GM12878 (cell line): ENCODE measurements around the gene BMP7. TPM values are rescaled to one million over a fixed set of nuclear protein-coding genes. Genes with fewer than 3 reads are reported as not detected.

Source experiments
- ATAC-seq: fragments of 200-7000 bp; cut with Tn5 transposase; 3 replicates; pipeline ENCODE4 v1.9.1; 2020; ENCODE audit warnings: mild to moderate bottlenecking, moderate library complexity
- BruUV-seq: library from RNA; stranded (reverse); fragments of 400-500 nt; replicated peaks from 2 replicates; lab custom pipeline; 2021; lab: Mats Ljungman, UMichigan
- CTCF ChIA-PET: fragments of 300-600 bp; sonication (Branson Sonifier 250); formaldehyde crosslinking; extraction: SDS; loops from one replicate; lab custom pipeline; 2021; ENCODE audit warnings: inconsistent platforms; lab: Yijun Ruan, JAX
- POLR2A ChIA-PET: fragments of 350-600 bp; formaldehyde crosslinking; extraction: SDS; loops from one replicate; lab custom pipeline; 2021; ENCODE audit warnings: inconsistent platforms; lab: Charles Lee
- RAD21 ChIA-PET: fragments of 300-600 bp; sonication (Branson Sonifier 250); formaldehyde crosslinking; loops from one replicate; lab custom pipeline; 2023; ENCODE audit warnings: antibody characterized with exemption; ENCODE audit not compliant: unreplicated experiment; lab: Charles Lee
- SMC1A ChIA-PET: fragments of 300-600 bp; sonication (Branson Sonifier 250); formaldehyde crosslinking; loops from one replicate; lab custom pipeline; 2023; ENCODE audit not compliant: unreplicated experiment, uncharacterized antibody; lab: Charles Lee
- DNase-seq: peaks from one replicate; pipeline ENCODE4 v3.0.0-alpha.2; 2011; ENCODE audit warnings: low read depth, low spot score
- FAIRE-seq: peaks from 3 replicates; lab custom pipeline; 2011; peaks lifted over from hg19 to GRCh38; lab: Jason Lieb, UNC
- H2AFZ ChIP-seq: 2 replicates; pipeline ENCODE4 v1.6.0; 2011; ENCODE audit warnings: low read depth, low read length, control low read depth; ENCODE audit not compliant: control insufficient read depth
- H3K27ac ChIP-seq: 2 replicates; pipeline ENCODE4 v1.5.1; 2011; ENCODE audit warnings: control low read depth; ENCODE audit not compliant: control insufficient read depth, insufficient read depth
- H3K27me3 ChIP-seq, 2 experiments: replicated peaks in 1 of 2; 2 replicates each; pipeline versions ENCODE4 v1.6.0 to v1.6.1; 2011; ENCODE audit warnings: low read length in 1 of 2; ENCODE audit not compliant: control insufficient read depth in 2 of 2, insufficient read depth in 2 of 2
- H3K36me3 ChIP-seq, 2 experiments: 2 replicates each; pipeline ENCODE4 v1.5.1; 2011; ENCODE audit warnings: low read length in 1 of 2; ENCODE audit not compliant: control insufficient read depth in 2 of 2, insufficient read depth in 2 of 2
- H3K4me1 ChIP-seq: 2 replicates; pipeline ENCODE4 v1.6.1; 2011; ENCODE audit warnings: mild to moderate bottlenecking, low read length, moderate library complexity, mixed read lengths; ENCODE audit not compliant: control insufficient read depth, insufficient read depth
- H3K4me2 ChIP-seq: 2 replicates; pipeline ENCODE4 v1.6.0; 2011; ENCODE audit warnings: control low read depth; ENCODE audit not compliant: control insufficient read depth, insufficient read depth
- H3K4me3 ChIP-seq: fragments of 200-600 bp; sonication (generic); 2 replicates; pipeline ENCODE4 v1.5.1; 2016
- H3K79me2 ChIP-seq: 2 replicates; pipeline ENCODE4 v1.6.0; 2011; ENCODE audit warnings: low read length; ENCODE audit not compliant: control insufficient read depth, insufficient read depth
- H3K9ac ChIP-seq: 2 replicates; pipeline ENCODE4 v1.8.0; 2011; ENCODE audit warnings: low read length, control low read depth, mixed read lengths; ENCODE audit not compliant: control insufficient read depth, insufficient read depth
- H3K9me3 ChIP-seq: replicated peaks from 3 replicates; pipeline ENCODE4 v1.5.1; 2011; ENCODE audit warnings: mild to moderate bottlenecking, low read length; ENCODE audit not compliant: control insufficient read depth, insufficient read depth
- H4K20me1 ChIP-seq: 2 replicates; pipeline ENCODE4 v1.6.0; 2011; ENCODE audit not compliant: control insufficient read depth, insufficient read depth
- CEBPB ChIP-seq, 2 experiments: fragments of 150-350 bp in 1 of 2; IDR thresholded peaks; 2 replicates each; pipeline ENCODE4 v1.6.1; 2012 to 2014; ENCODE audit warnings: low read depth in 2 of 2, low read length in 2 of 2, borderline replicate concordance in 1 of 2, inconsistent platforms in 1 of 2
- CREB1 ChIP-seq: IDR thresholded peaks from 2 replicates; pipeline ENCODE4 v1.6.1; 2012; ENCODE audit warnings: low read depth, mild to moderate bottlenecking, inconsistent platforms
- EED ChIP-seq: sonication (generic); IDR thresholded peaks from 2 replicates; pipeline ENCODE4 v1.6.1; 2016; ENCODE audit warnings: antibody characterized with exemption, low read depth
- FOXK2 ChIP-seq: fragments of 450-650 bp; IDR thresholded peaks from 2 replicates; pipeline ENCODE4 v1.6.1; 2017; ENCODE audit warnings: mild to moderate bottlenecking, moderate library complexity
- KAT2A ChIP-seq: conservative IDR thresholded peaks from 2 replicates; pipeline ENCODE4 v1.6.1; 2011; ENCODE audit warnings: low read depth, low read length; ENCODE audit not compliant: control insufficient read depth
- MTA3 ChIP-seq: IDR thresholded peaks from 2 replicates; pipeline ENCODE4 v1.6.1; 2012; ENCODE audit warnings: low read length, inconsistent platforms, borderline replicate concordance
- POU2F2 ChIP-seq: IDR thresholded peaks from 3 replicates; pipeline ENCODE4 v1.6.1; 2011; ENCODE audit warnings: low read depth, mild to moderate bottlenecking, low read length, borderline replicate concordance
- SMAD5 ChIP-seq: IDR thresholded peaks from 2 replicates; pipeline ENCODE4 v1.6.1; 2016; ENCODE audit warnings: antibody characterized with exemption, low read depth
- SP1 ChIP-seq: IDR thresholded peaks from one replicate; pipeline ENCODE4 v1.6.1; 2011; ENCODE audit warnings: low read depth, low read length
- SREBF1 ChIP-seq: IDR thresholded peaks from 2 replicates; pipeline ENCODE4 v1.6.1; 2012; ENCODE audit warnings: mild to moderate bottlenecking, low read length
- TARDBP ChIP-seq: IDR thresholded peaks from 2 replicates; pipeline ENCODE4 v1.6.1; 2016; ENCODE audit warnings: borderline replicate concordance
- ZNF384 ChIP-seq: IDR thresholded peaks from 2 replicates; pipeline ENCODE4 v1.6.1; 2012; ENCODE audit warnings: low read depth, mild to moderate bottlenecking, low read length, improper control_type of control experiment, borderline replicate concordance
- WGBS: methylation state at CpG from one replicate; pipeline ENCODE4 v1.1.6; 2016; ENCODE audit warnings: low lambda C conversion rate; ENCODE audit not compliant: insufficient replicate concordance, insufficient coverage; ENCODE audit errors: missing lambda C conversion rate; 5-methylcytosine and 5-hydroxymethylcytosine counted together
- in situ Hi-C: fragments of 300-500 bp; cut with MboI; formaldehyde crosslinking; loops from 9 replicates; pipeline ENCODE4 v1.14.3; 2018; ENCODE audit warnings: mixed read lengths
- intact Hi-C: fragments of 100-400 bp; cut with micrococcal nuclease; formaldehyde crosslinking; loops from one replicate; pipeline ENCODE4 v1.14.2; 2022; ENCODE audit not compliant: unreplicated experiment
- polyA plus RNA-seq, 11 experiments: library from polyadenylated mRNA; depleted of rRNA in 4 of 11; unstranded in 6 of 11; stranded (reverse) in 5 of 11; fragments of >200 nt; fragmentation: Nextera tagmentation in 4 of 11; fragmentation: Illumina TruSeq in 1 of 11; extraction: Ambion mirVana in 4 of 11; extraction: Trizol in 1 of 11; gene quantifications; 1 replicate in 1 of 11; 2 replicates in 10 of 11; pipeline versions ENCODE4 v1.2.1 to v1.2.3, GENCODE V29; 2011 to 2016; ENCODE audit warnings: inconsistent platforms in 2 of 11, missing spikeins in 2 of 11, low read depth in 1 of 11
- total RNA-seq, 4 experiments: library from RNA; depleted of rRNA in 3 of 4; stranded (reverse); fragments of >200 nt in 3 of 4; fragmentation: Illumina TruSeq in 1 of 4; extraction: Trizol in 1 of 4; gene quantifications; 2 replicates each; pipeline versions ENCODE4 v1.2.1 to v1.2.3, GENCODE V29; 2013 to 2021
- TF ChIP-seq, protein P1 (sequence below): fragments of 450-650 bp; formaldehyde crosslinking; IDR thresholded peaks from 2 replicates; pipeline ENCODE4 v1.5.0; 2022; ENCODE audit warnings: mild to moderate bottlenecking, missing genetic modification characterization

The BMP7 gene
- total and polyA plus RNA-seq, 10 of the 15 experiments (the other 5 are each of a cell fraction or from before 2014, with no cell fraction given) = 0.18 to 0.51 (median 0.28) TPM; not detected in 7

DNA sequence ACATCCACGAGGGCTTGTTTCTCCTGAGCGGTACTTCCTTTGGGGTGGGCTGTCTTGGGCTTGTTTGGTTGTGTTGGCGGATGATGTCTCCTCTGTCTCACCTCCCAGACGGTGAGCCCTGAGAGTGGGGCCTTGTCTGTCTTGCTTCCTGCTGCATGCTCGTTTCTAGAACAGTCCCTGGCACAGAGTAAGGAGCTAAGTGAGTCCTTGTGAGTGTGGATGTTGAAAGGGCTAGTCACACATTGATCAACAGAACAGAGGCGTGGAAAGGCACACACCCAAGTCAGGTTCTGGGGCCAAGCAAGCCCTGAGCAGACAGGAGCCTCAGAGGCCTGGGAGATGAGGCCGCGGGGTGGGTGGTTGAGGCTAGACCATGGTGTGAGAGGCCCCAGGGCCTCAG is 111.0 kb downstream of the BMP7 start:
- 46% methylated on average over 8 of the region's 8 CpGs for WGBS
- no peaks in the 10 kb centered on the region for H3K36me3 ChIP-seq
- no TSS peak for BruUV-seq

More for the DNA sequence above, 111.0 kb downstream of the BMP7 start:
- ChIA-PET RAD21 (no interaction called here), CTCF (no interaction called here), SMC1A (no interaction called here), POLR2A (no interaction called here)
- no peak overlapping the region for H3K27ac ChIP-seq
- H3K4me2 ChIP-seq = no peak overlapping the region
- no peak for TF ChIP-seq TARDBP
- no peak for TF ChIP-seq SMAD5
- TF ChIP-seq, protein P1, sequence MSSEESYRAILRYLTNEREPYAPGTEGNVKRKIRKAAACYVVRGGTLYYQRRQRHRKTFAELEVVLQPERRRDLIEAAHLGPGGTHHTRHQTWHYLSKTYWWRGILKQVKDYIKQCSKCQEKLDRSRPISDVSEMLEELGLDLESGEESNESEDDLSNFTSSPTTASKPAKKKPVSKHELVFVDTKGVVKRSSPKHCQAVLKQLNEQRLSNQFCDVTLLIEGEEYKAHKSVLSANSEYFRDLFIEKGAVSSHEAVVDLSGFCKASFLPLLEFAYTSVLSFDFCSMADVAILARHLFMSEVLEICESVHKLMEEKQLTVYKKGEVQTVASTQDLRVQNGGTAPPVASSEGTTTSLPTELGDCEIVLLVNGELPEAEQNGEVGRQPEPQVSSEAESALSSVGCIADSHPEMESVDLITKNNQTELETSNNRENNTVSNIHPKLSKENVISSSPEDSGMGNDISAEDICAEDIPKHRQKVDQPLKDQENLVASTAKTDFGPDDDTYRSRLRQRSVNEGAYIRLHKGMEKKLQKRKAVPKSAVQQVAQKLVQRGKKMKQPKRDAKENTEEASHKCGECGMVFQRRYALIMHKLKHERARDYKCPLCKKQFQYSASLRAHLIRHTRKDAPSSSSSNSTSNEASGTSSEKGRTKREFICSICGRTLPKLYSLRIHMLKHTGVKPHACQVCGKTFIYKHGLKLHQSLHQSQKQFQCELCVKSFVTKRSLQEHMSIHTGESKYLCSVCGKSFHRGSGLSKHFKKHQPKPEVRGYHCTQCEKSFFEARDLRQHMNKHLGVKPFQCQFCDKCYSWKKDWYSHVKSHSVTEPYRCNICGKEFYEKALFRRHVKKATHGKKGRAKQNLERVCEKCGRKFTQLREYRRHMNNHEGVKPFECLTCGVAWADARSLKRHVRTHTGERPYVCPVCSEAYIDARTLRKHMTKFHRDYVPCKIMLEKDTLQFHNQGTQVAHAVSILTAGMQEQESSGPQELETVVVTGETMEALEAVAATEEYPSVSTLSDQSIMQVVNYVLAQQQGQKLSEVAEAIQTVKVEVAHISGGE (CRISPR knock-in tag) = no peak
- no peak for TF ChIP-seq CEBPB (IDR thresholded peaks at IDR 0.05; ENCODE audit: borderline replicate concordance in 1 of 2, low read depth in 2 of 2, low read length in 2 of 2)
- no peak for TF ChIP-seq MTA3
- no peak for TF ChIP-seq SREBF1
- no peak for TF ChIP-seq SP1
- TF ChIP-seq CREB1 = no peak
- no peak for TF ChIP-seq ZNF384
- no peak for TF ChIP-seq EED
- TF ChIP-seq POU2F2 = no peak
- TF ChIP-seq FOXK2 = no peak
- TF ChIP-seq KAT2A = no peak
- intact Hi-C loops (no loop called here), in situ Hi-C loops (no loop called here)
- no peaks in the 10 kb centered on the region for H3K4me1 ChIP-seq
- no peaks in the 10 kb centered on the region for H3K79me2 ChIP-seq
- no peaks in the 10 kb centered on the region; the same call in 1 of the 2 replicates for H4K20me1 ChIP-seq
- no peak for ATAC-seq
- no peaks in the 10 kb centered on the region for H3K9me3 ChIP-seq
- H3K9ac ChIP-seq = no peak overlapping the region
- no peak overlapping the region for H2AFZ ChIP-seq
- no peak for FAIRE-seq
- no peak overlapping the region for H3K4me3 ChIP-seq
- DNase-seq = no peak
- 0 out of 4 replicates have a peak, but pooled peaks cover 0 to 3% of the 10 kb centered on the region in 2 experiments for H3K27me3 ChIP-seq
